Stomach (tissue), 4 donors: Measurements from ENCODE around the gene PPP1R14C.

ENCODE experiments used
- CTCF ChIP-seq, 7 experiments: fragments of 450-650 bp in 4 of 7; fragments of 200-600 bp in 3 of 7; sonication (generic) in 3 of 7; IDR thresholded peaks; one replicate each; pipeline ENCODE4 v1.5.1; 2016 to 2019; ENCODE audit warnings: antibody characterized with exemption in 7 of 7, control low read depth in 2 of 7, mild to moderate bottlenecking in 1 of 7
- POLR2AphosphoS5 ChIP-seq, 3 donors: sonication (generic); formaldehyde crosslinking; IDR thresholded peaks; one replicate each; pipeline ENCODE4 v1.6.1; 2016; ENCODE audit warnings: antibody characterized with exemption in 3 of 3

GRCh38 chr6:150196942-150197745 is 54.3 kb downstream of the PPP1R14C start:
- TF ChIP-seq POLR2AphosphoS5 (IDR thresholded peaks at IDR 0.05) (no peak), CTCF (IDR thresholded peaks at IDR 0.05) (no peak)
